GM23338 (cell line): Measurements from ENCODE around the gene LDHB. TPM values are rescaled to one million over a fixed set of nuclear protein-coding genes. Genes with fewer than 3 reads are reported as not detected.

Source experiments
- ATAC-seq: fragments of 200-7000 bp; cut with Tn5 transposase; 3 replicates; pipeline ENCODE4 v1.9.1; 2020
- DNase-seq: peaks from one replicate; pipeline ENCODE4 v3.0.0-alpha.2; 2015; ENCODE audit warnings: low spot score
- H2AFZ ChIP-seq: fragments of 200-600 bp; sonication (generic); 2 replicates; pipeline ENCODE4 v1.8.0; 2016; ENCODE audit warnings: antibody characterized with exemption, mild to moderate bottlenecking, moderate library complexity
- H3F3A ChIP-seq: fragments of 200-600 bp; sonication (generic); replicated peaks from 2 replicates; pipeline ENCODE4 v1.8.0; 2017; ENCODE audit warnings: antibody characterized with exemption, mixed run types, low read depth
- H3K27ac ChIP-seq: fragments of 200-600 bp; sonication (generic); 2 replicates; pipeline ENCODE4 v1.6.1; 2016; ENCODE audit warnings: low read depth
- H3K27me3 ChIP-seq: fragments of 200-600 bp; sonication (generic); 2 replicates; pipeline ENCODE4 v1.8.0; 2016; ENCODE audit warnings: mild to moderate bottlenecking, mixed run types, moderate library complexity; ENCODE audit not compliant: insufficient read depth
- H3K36me3 ChIP-seq: fragments of 200-600 bp; sonication (generic); 2 replicates; pipeline ENCODE4 v1.8.0; 2016; ENCODE audit warnings: mild to moderate bottlenecking; ENCODE audit not compliant: insufficient read depth
- H3K4me1 ChIP-seq: fragments of 200-600 bp; sonication (generic); 2 replicates; pipeline ENCODE4 v1.8.0; 2016; ENCODE audit warnings: mild to moderate bottlenecking, moderate library complexity; ENCODE audit not compliant: insufficient read depth
- H3K4me2 ChIP-seq: fragments of 200-600 bp; sonication (generic); 2 replicates; pipeline ENCODE4 v1.7.1; 2017; ENCODE audit warnings: mixed run types
- H3K4me3 ChIP-seq: fragments of 200-600 bp; sonication (generic); 2 replicates; pipeline ENCODE4 v1.6.1; 2016; ENCODE audit warnings: mixed run types
- H3K79me2 ChIP-seq: fragments of 200-600 bp; sonication (generic); replicated peaks from 2 replicates; pipeline ENCODE4 v1.8.0; 2017; ENCODE audit warnings: mild to moderate bottlenecking; ENCODE audit not compliant: insufficient read depth
- H3K9me2 ChIP-seq: fragments of 200-600 bp; sonication (generic); 2 replicates; pipeline ENCODE4 v1.8.0; 2017; ENCODE audit not compliant: insufficient read depth
- H4K20me1 ChIP-seq: fragments of 200-600 bp; sonication (generic); replicated peaks from 2 replicates; pipeline ENCODE4 v1.8.0; 2017; ENCODE audit warnings: mild to moderate bottlenecking; ENCODE audit not compliant: insufficient read depth
- H3K27ac Mint-ChIP-seq: 2 replicates; pipeline ENCODE4 v1.8.0; 2020; ENCODE audit warnings: inconsistent platforms, mild to moderate bottlenecking, moderate library complexity, mixed read lengths
- H3K27me3 Mint-ChIP-seq: 3 replicates; pipeline ENCODE4 v1.8.0; 2022; ENCODE audit warnings: low read depth, mild to moderate bottlenecking, moderate library complexity, mixed read lengths, inconsistent platforms; ENCODE audit not compliant: insufficient read depth, poor library complexity
- H3K36me3 Mint-ChIP-seq: 3 replicates; pipeline ENCODE4 v1.8.0; 2021; ENCODE audit warnings: low read depth, mild to moderate bottlenecking, inconsistent platforms, moderate library complexity, mixed read lengths
- H3K4me1 Mint-ChIP-seq: 3 replicates; pipeline ENCODE4 v1.8.0; 2020; ENCODE audit warnings: mild to moderate bottlenecking, inconsistent platforms, mixed read lengths
- H3K4me3 Mint-ChIP-seq: 3 replicates; pipeline ENCODE4 v1.8.0; 2021; ENCODE audit warnings: moderate library complexity, mild to moderate bottlenecking, inconsistent platforms, mixed read lengths
- H3K9me3 Mint-ChIP-seq: 3 replicates; pipeline ENCODE4 v1.8.0; 2020; ENCODE audit warnings: moderate library complexity, mild to moderate bottlenecking, inconsistent platforms, mixed read lengths
- CTCF ChIP-seq, 2 experiments: fragments of 200-600 bp in 1 of 2; sonication (generic) in 1 of 2; conservative IDR thresholded peaks; 2 replicates each; pipeline versions ENCODE4 v1.5.1 to v1.6.1; 2016 to 2017; ENCODE audit warnings: antibody characterized with exemption in 2 of 2, low read depth in 2 of 2, mild to moderate bottlenecking in 2 of 2, moderate library complexity in 1 of 2
- EZH2phosphoT487 ChIP-seq: fragments of 200-600 bp; sonication (generic); IDR thresholded peaks from one replicate; pipeline ENCODE4 v1.8.1; 2018; ENCODE audit warnings: antibody characterized with exemption; ENCODE audit not compliant: unreplicated experiment
- NANOG ChIP-seq: IDR thresholded peaks from 2 replicates; pipeline ENCODE4 v1.6.1; 2016; ENCODE audit warnings: antibody characterized with exemption, borderline replicate concordance
- POLR2AphosphoS5 ChIP-seq: IDR thresholded peaks from 2 replicates; pipeline ENCODE4 v1.6.1; 2016; ENCODE audit warnings: antibody characterized with exemption, low read depth
- ZNF114 ChIP-seq: fragments of 250-450 bp; sonication (Bioruptor Pico); IDR thresholded peaks from 2 replicates; pipeline ENCODE4 v1.5.0; 2020; ENCODE audit warnings: mild to moderate bottlenecking, moderate library complexity
- ZNF331 ChIP-seq: fragments of 250-450 bp; sonication (Bioruptor Pico); IDR thresholded peaks from 2 replicates; pipeline ENCODE4 v1.5.0; 2020; ENCODE audit warnings: low read depth, mild to moderate bottlenecking, moderate library complexity
- ZNF462 ChIP-seq: fragments of 250-450 bp; sonication (Bioruptor Pico); IDR thresholded peaks from 2 replicates; pipeline ENCODE4 v1.5.0; 2020; ENCODE audit warnings: mild to moderate bottlenecking, moderate library complexity
- polyA plus RNA-seq: library from polyadenylated mRNA; unstranded; fragments of >200 nt; fragmentation: Nextera tagmentation; extraction: Ambion mirVana; gene quantifications from 2 replicates; pipeline ENCODE4 v1.2.1, GENCODE V29; 2016
- total RNA-seq: library from RNA; depleted of rRNA; stranded (reverse); fragments of >200 nt; shearing (Covaris generic); gene quantifications from 2 replicates; pipeline ENCODE4 v1.2.3, GENCODE V29; 2014

Gene LDHB
- total and polyA plus RNA-seq, 2 experiments from 2014 or later: 1,537 to 1,990 TPM

DNA sequence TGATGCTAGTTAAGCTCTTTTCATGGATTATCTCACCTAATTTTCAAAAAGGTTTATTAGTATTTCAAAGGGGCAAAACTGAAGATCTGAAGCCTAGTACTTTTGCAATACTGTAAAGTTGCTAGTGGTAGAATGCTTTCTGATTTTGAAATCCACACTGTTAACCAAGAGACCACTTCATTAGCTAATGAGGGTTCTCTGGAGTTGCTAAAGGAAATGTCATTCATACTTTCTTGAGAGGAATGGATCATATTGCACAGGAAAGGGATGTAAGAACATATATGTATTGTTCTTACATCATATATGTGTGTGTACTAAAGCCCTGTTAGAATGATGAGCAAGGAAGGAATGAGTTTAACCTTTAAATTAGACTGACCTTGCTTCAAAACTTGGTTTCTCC lies 39.0 kb upstream of the LDHB start (continued):
- no peak for TF ChIP-seq ZNF462 (CRISPR knock-in tag)

DNA sequence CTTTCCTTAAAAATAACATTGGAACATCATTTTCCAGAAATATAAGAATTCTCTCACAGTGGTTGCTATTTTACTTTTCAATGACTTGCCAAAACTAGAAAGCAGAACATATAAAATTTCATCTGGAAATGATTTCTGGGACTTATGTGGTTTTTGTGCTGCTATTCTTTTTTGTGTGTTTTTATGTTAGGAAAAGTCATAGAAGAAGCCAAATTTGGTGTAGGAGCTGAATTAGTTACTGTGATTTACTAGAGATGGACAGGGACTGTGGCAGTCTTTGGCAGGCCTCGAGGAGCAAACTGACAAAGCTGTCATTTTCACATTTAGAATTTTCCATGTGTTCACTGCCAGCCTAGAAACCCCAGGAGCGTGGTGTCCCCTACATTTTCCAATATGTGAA lies 38.3 kb upstream of the LDHB start:
- Mint-ChIP-seq H3K36me3 (no peaks in the 10 kb centered on the region), H3K4me1 (peaks cover 7% of the 10 kb centered on the region; the same call in 1 of the 3 replicates), H3K4me3 (no peak overlapping the region), H3K9me3 (no peaks in the 10 kb centered on the region), H3K27me3 (peaks cover 8% of the 10 kb centered on the region), H3K27ac (no peak overlapping the region)
- Histone ChIP-seq H2AFZ (no peak overlapping the region), H4K20me1 (no peaks in the 10 kb centered on the region), H3K27ac (no peak overlapping the region), H3K27me3 (no peaks in the 10 kb centered on the region), H3K36me3 (no peaks in the 10 kb centered on the region), H3K4me2 (no peak overlapping the region), H3K9me2 (no peaks in the 10 kb centered on the region), H3K4me1 (no peaks in the 10 kb centered on the region), H3K4me3 (no peak overlapping the region), H3F3A (no peaks in the 10 kb centered on the region), H3K79me2 (no peaks in the 10 kb centered on the region)
- DNase-seq (no peak), ATAC-seq (no peak)
- TF ChIP-seq ZNF331 (CRISPR knock-in tag): no peak
- TF ChIP-seq POLR2AphosphoS5: no peak
- no peak for TF ChIP-seq ZNF114
- TF ChIP-seq NANOG: no peak
- TF ChIP-seq CTCF (conservative IDR thresholded peaks at IDR 0.05; ENCODE audit: low read depth in 2 of 2): no peak
- no peak for TF ChIP-seq ZNF462 (CRISPR knock-in tag)
- TF ChIP-seq EZH2phosphoT487: no peak
